COLO829 (cell line): Measurements from ENCODE around the gene PCBP1.
"Not testable (repeated sequence)": the region's sequence is repeated elsewhere in the genome, so short reads cannot be mapped to it uniquely, and the experiment has no call there.

Experiments used
- DNase-seq: peaks from one replicate; pipeline ENCODE4 v3.0.0; 2012; ENCODE audit warnings: low spot score

The PCBP1 gene

GRCh38 chr2:70081221-70081620 lies 6.1 kb upstream of the PCBP1 start:
- no peak for DNase-seq

- DNase-seq: no peak
Measured at GRCh38 chr2:70083344-70084156, 3.7 kb upstream of the PCBP1 start.

GRCh38 chr2:70084973-70085710 lies 2.1 kb upstream of the PCBP1 start:
- DNase-seq: no peak

GRCh38 chr2:70085711-70086277 lies 1.5 kb upstream of the PCBP1 start:
- no peak for DNase-seq

GRCh38 chr2:70086278-70086837 lies 919 bp upstream of the PCBP1 start:
- peak; percentile 50 for DNase-seq

GRCh38 chr2:70087702-70088597 lies 673 bp downstream of the PCBP1 start:
- peak; percentile 23 for DNase-seq

GRCh38 chr2:70088598-70089219 lies 1.4 kb downstream of the PCBP1 start:
- no peak for DNase-seq

- no peak for DNase-seq
Measured at GRCh38 chr2:70089220-70089982, 2.1 kb downstream of the PCBP1 start.

GRCh38 chr2:70089983-70090525 lies 2.8 kb downstream of the PCBP1 start:
- no peak for DNase-seq

- DNase-seq: no peak
Measured at GRCh38 chr2:70090706-70091334, 3.5 kb downstream of the PCBP1 start.

- DNase-seq: no peak
Measured at GRCh38 chr2:70091364-70091763, 4.1 kb downstream of the PCBP1 start.

- DNase-seq: no peak
Measured at GRCh38 chr2:70091816-70092215, 4.5 kb downstream of the PCBP1 start.

- not testable (repeated sequence) for DNase-seq
Measured at GRCh38 chr2:70092576-70093243, 5.4 kb downstream of the PCBP1 start.

- no peak for DNase-seq
Measured at GRCh38 chr2:70094171-70094977, 7.1 kb downstream of the PCBP1 start.

GRCh38 chr2:70094978-70095719 lies 7.9 kb downstream of the PCBP1 start:
- DNase-seq: peak; percentile 79

GRCh38 chr2:70095720-70096670 lies 8.7 kb downstream of the PCBP1 start:
- no peak for DNase-seq
